Right lobe of liver (tissue), 4 donors: ENCODE results near the gene PKM.

Experiments
- POLR2A ChIP-seq: fragments of 450-650 bp; IDR thresholded peaks from one replicate; pipeline ENCODE4 v1.6.1; 2017; ENCODE audit warnings: antibody characterized with exemption, mild to moderate bottlenecking
- TF ChIP-seq, protein P1 (sequence below), 4 donors: fragments of 200-600 bp in 3 of 4; fragments of 450-650 bp in 1 of 4; IDR thresholded peaks; one replicate each; pipeline versions ENCODE4 v1.5.1 to v1.8.0; 2016 to 2022; ENCODE audit warnings: antibody characterized with exemption in 4 of 4, mild to moderate bottlenecking in 2 of 4
- donor health status: DM: no; HTN: no; CAD: no.
- donor health status: DM: no; HTN: no; CAD: no.
- donor health status: DM: no; HTN: yes; CAD: no.

DNA sequence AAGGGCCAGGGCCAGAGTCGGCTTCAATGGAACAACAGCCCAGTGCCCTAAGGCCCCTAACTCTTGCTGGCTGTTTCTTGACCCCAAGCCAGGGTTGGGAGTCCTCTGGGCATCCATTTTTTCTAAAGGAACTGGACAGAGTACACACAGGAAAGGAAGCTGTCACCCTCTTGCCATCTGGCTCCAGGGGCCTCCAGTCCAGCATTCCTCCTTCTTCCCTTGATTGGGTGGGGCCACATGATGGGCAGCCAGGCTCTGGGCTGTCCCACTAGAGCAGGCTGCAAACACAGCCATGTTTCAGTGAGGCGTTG lies 31.8 kb downstream of the PKM start:
- TF ChIP-seq, protein P1, sequence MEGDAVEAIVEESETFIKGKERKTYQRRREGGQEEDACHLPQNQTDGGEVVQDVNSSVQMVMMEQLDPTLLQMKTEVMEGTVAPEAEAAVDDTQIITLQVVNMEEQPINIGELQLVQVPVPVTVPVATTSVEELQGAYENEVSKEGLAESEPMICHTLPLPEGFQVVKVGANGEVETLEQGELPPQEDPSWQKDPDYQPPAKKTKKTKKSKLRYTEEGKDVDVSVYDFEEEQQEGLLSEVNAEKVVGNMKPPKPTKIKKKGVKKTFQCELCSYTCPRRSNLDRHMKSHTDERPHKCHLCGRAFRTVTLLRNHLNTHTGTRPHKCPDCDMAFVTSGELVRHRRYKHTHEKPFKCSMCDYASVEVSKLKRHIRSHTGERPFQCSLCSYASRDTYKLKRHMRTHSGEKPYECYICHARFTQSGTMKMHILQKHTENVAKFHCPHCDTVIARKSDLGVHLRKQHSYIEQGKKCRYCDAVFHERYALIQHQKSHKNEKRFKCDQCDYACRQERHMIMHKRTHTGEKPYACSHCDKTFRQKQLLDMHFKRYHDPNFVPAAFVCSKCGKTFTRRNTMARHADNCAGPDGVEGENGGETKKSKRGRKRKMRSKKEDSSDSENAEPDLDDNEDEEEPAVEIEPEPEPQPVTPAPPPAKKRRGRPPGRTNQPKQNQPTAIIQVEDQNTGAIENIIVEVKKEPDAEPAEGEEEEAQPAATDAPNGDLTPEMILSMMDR (IDR thresholded peaks at IDR 0.05) = no peak
- no peak for TF ChIP-seq POLR2A
